Loucy (cell line): Measurements from ENCODE around the gene DYNC2H1.

Experiments used
- H2AFZ ChIP-seq: fragments of 200-600 bp; sonication (generic); 2 replicates; pipeline ENCODE4 v1.6.0; 2016; ENCODE audit warnings: antibody characterized with exemption, mild to moderate bottlenecking, low read length, moderate library complexity
- H3F3A ChIP-seq: fragments of 200-600 bp; 2 replicates; pipeline ENCODE4 v1.6.0; 2016; ENCODE audit warnings: antibody characterized with exemption, low read depth, mild to moderate bottlenecking
- H3K27me3 ChIP-seq: fragments of 200-600 bp; sonication (generic); 2 replicates; pipeline ENCODE4 v1.6.1; 2014; ENCODE audit warnings: low read length, mild to moderate bottlenecking; ENCODE audit not compliant: insufficient read depth, poor library complexity, severe bottlenecking
- H3K36me3 ChIP-seq: fragments of 200-600 bp; sonication (generic); 2 replicates; pipeline ENCODE4 v1.6.1; 2016; ENCODE audit warnings: low read length; ENCODE audit not compliant: insufficient read depth
- H3K4me1 ChIP-seq: fragments of 200-600 bp; sonication (generic); 2 replicates; pipeline ENCODE4 v1.5.1; 2014; ENCODE audit warnings: low read length, mild to moderate bottlenecking; ENCODE audit not compliant: insufficient read depth, poor library complexity, severe bottlenecking
- H3K4me2 ChIP-seq: fragments of 200-600 bp; sonication (generic); 2 replicates; pipeline ENCODE4 v1.6.0; 2014; ENCODE audit warnings: antibody characterized with exemption, low read length, low read depth, mild to moderate bottlenecking; ENCODE audit not compliant: poor library complexity, severe bottlenecking
- H3K4me3 ChIP-seq: fragments of 200-600 bp; sonication (generic); 2 replicates; pipeline ENCODE4 v1.5.1; 2014; ENCODE audit warnings: low read length, mild to moderate bottlenecking, mixed read lengths; ENCODE audit not compliant: poor library complexity, severe bottlenecking
- H3K79me2 ChIP-seq: fragments of 200-600 bp; sonication (generic); 2 replicates; pipeline ENCODE4 v1.6.1; 2014; ENCODE audit warnings: low read length; ENCODE audit not compliant: insufficient read depth
- H3K9ac ChIP-seq: fragments of 200-600 bp; sonication (generic); 2 replicates; pipeline ENCODE4 v1.6.0; 2014; ENCODE audit warnings: mild to moderate bottlenecking, low read depth, low read length, moderate library complexity; ENCODE audit not compliant: poor library complexity, severe bottlenecking
- H3K9me2 ChIP-seq: fragments of 200-600 bp; sonication (generic); replicated peaks from 2 replicates; pipeline ENCODE4 v1.6.1; 2016; ENCODE audit warnings: low read depth, low read length, mixed read lengths
- H3K9me3 ChIP-seq: fragments of 200-600 bp; sonication (generic); 2 replicates; pipeline ENCODE4 v1.6.1; 2014; ENCODE audit warnings: mild to moderate bottlenecking, antibody characterized with exemption, low read length, low read depth; ENCODE audit not compliant: insufficient read depth
- H4K20me1 ChIP-seq: fragments of 200-600 bp; sonication (generic); 2 replicates; pipeline ENCODE4 v1.6.0; 2014; ENCODE audit warnings: antibody characterized with exemption, low read length, mild to moderate bottlenecking; ENCODE audit not compliant: insufficient read depth, poor library complexity, severe bottlenecking
- EZH2phosphoT487 ChIP-seq: fragments of 200-600 bp; IDR thresholded peaks from 2 replicates; pipeline ENCODE4 v1.6.1; 2018; ENCODE audit warnings: antibody characterized with exemption, mild to moderate bottlenecking, moderate library complexity, borderline replicate concordance
- TF ChIP-seq, protein P1 (sequence below): fragments of 200-600 bp; sonication (generic); conservative IDR thresholded peaks from 2 replicates; pipeline ENCODE4 v1.5.1; 2014; ENCODE audit warnings: mild to moderate bottlenecking, antibody characterized with exemption, low read length

The DYNC2H1 gene

GRCh38 chr11:103210543-103210942, 101.3 kb downstream of the DYNC2H1 start:
- Histone ChIP-seq H3K79me2 (no peaks in the 10 kb centered on the region), H3K4me3 (no peak overlapping the region), H3K27me3 (no peaks in the 10 kb centered on the region), H3K9ac (no peak overlapping the region), H3K4me2 (no peak overlapping the region), H3F3A (no peaks in the 10 kb centered on the region), H2AFZ (no peak overlapping the region), H3K9me2 (no peaks in the 10 kb centered on the region), H3K4me1 (no peaks in the 10 kb centered on the region), H3K9me3 (no peaks in the 10 kb centered on the region), H4K20me1 (no peaks in the 10 kb centered on the region), H3K36me3 (no peaks in the 10 kb centered on the region)
- no peak for TF ChIP-seq EZH2phosphoT487
- TF ChIP-seq, protein P1, sequence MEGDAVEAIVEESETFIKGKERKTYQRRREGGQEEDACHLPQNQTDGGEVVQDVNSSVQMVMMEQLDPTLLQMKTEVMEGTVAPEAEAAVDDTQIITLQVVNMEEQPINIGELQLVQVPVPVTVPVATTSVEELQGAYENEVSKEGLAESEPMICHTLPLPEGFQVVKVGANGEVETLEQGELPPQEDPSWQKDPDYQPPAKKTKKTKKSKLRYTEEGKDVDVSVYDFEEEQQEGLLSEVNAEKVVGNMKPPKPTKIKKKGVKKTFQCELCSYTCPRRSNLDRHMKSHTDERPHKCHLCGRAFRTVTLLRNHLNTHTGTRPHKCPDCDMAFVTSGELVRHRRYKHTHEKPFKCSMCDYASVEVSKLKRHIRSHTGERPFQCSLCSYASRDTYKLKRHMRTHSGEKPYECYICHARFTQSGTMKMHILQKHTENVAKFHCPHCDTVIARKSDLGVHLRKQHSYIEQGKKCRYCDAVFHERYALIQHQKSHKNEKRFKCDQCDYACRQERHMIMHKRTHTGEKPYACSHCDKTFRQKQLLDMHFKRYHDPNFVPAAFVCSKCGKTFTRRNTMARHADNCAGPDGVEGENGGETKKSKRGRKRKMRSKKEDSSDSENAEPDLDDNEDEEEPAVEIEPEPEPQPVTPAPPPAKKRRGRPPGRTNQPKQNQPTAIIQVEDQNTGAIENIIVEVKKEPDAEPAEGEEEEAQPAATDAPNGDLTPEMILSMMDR: no peak

- no peaks in the 10 kb centered on the region for H3K9me2 ChIP-seq
- H3F3A ChIP-seq: no peaks in the 10 kb centered on the region
- H3K9ac ChIP-seq: no peak overlapping the region
- no peak overlapping the region for H3K4me3 ChIP-seq
- TF ChIP-seq, protein P1: no peak
- TF ChIP-seq EZH2phosphoT487: no peak
- H2AFZ ChIP-seq: no peak overlapping the region
- H4K20me1 ChIP-seq: no peaks in the 10 kb centered on the region
- H3K4me1 ChIP-seq: no peaks in the 10 kb centered on the region
- H3K9me3 ChIP-seq: no peaks in the 10 kb centered on the region
- H3K4me2 ChIP-seq: no peak overlapping the region
- H3K27me3 ChIP-seq: no peaks in the 10 kb centered on the region
- no peaks in the 10 kb centered on the region for H3K79me2 ChIP-seq
- H3K36me3 ChIP-seq: no peaks in the 10 kb centered on the region
These were observed 106.6 kb downstream of the DYNC2H1 start for GRCh38 chr11:103215812-103216211.

GRCh38 chr11:103220133-103220532, 110.9 kb downstream of the DYNC2H1 start:
- TF ChIP-seq, protein P1: no peak
- no peak for TF ChIP-seq EZH2phosphoT487
- no peaks in the 10 kb centered on the region for H3K9me2 ChIP-seq
- H2AFZ ChIP-seq: no peak overlapping the region
- no peak overlapping the region for H3K9ac ChIP-seq
- H3K4me3 ChIP-seq: no peak overlapping the region
- H3K27me3 ChIP-seq: no peaks in the 10 kb centered on the region
- no peaks in the 10 kb centered on the region for H3K79me2 ChIP-seq
- no peaks in the 10 kb centered on the region for H4K20me1 ChIP-seq
- no peak overlapping the region for H3K4me2 ChIP-seq
- H3F3A ChIP-seq: no peaks in the 10 kb centered on the region
- H3K36me3 ChIP-seq: no peaks in the 10 kb centered on the region
- H3K9me3 ChIP-seq: no peaks in the 10 kb centered on the region
- no peaks in the 10 kb centered on the region for H3K4me1 ChIP-seq
